ENCODE results near the gene ADGRD1.

ADGRD1 gene

DNA sequence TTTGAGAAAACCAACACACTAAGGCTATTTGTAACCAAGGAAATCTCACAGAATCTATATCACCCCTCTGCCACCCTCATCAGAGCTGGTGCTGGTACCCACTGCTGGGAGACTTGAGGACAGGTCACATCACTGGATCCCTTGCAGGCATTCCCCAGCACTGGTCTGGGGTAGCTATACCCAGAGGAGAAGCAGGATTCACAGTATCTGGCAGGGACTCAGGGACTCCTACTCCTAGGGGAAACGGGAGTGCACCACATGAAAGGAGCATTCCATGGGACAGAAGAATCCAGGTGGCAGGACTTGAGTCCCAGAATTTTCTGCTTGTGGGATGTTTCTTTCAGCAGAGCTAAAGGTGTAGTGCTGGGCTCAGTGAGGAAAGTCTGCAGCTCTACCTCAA is 223.2 kb downstream of the ADGRD1 start:
- no peak for DNase-seq

DNA sequence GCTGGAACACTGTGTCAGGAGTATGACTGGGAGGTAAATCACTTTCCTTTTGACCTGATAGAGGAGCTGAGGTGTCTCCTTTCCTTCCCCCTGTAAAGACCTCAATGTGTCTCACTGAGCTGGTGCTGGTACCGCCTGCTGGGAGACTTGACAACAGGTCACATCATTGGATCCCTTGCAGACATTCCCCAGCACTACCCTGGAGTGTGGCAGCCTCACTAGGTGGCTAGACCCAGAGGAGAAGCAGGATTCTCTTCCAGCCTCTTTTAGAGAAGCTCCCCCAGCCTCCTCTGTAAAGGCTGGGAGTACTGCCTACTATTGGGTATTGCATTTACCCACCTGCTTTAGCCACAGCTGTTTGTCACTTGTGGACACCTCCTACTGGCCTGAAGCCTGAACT is 223.9 kb downstream of the ADGRD1 start:
- no peak for DNase-seq

DNA sequence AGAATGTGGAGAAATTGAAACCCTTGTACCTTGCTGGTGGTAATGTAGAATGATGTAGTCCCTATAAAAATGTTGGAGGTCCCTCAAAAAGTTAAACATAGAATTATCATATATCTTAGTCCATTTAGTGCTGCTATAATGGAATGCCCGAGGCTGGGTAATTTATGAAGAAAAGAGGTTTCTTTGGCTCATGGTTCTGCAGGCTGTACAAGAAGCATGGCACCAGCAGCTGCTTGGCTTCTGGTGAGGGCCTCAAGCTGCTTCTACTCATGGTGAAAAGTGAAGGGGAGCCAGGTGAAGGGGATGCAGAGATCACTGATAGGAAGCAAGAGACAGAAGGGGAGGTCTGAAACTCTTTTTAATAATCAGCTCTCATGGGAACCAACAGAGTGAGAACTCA is 233.9 kb downstream of the ADGRD1 start:
- no peak for DNase-seq

DNA sequence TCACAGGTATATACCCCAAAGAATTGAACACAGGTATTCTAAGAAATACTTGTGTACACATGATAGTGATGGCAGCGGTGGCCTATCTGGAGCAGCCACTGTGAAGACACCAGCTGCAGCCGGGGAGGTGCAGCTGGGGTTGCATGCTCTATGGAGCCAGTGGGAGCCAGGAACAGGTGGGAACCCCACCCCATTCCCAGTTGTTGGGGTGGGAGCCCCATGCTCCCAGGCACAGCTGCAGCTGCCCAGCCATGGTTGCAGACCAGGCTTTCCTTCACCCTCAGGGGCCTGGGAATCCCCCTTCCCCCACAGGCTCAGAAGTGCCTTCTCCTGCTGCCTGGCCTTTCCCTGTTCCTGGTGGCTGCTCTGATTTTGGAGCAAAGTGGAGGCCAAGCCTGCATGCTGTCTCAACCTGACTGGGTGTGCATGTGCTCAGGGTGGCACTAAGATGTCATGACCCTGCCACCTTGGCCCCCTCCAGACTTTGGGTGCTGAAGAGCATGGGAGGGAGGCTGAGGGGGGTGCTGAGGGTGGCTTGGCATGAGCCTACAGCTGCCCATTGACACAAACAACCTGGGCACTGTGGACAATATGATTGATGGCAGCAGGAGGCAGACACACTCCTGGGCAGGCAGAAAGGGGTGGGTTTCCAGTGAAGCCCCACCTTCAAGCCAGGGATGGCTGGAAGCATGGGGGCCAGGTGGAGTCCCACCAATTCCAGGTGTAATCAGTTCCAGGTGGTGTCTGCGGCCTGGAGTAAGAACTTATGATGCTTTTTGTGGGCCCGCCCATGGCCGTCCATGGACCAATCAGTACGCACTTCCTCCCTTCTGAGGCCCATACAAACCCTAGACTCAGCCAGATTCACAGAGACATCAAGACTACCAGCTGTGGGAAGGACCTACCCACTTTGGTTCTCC is 234.7 kb downstream of the ADGRD1 start:
- no peak for DNase-seq

DNA sequence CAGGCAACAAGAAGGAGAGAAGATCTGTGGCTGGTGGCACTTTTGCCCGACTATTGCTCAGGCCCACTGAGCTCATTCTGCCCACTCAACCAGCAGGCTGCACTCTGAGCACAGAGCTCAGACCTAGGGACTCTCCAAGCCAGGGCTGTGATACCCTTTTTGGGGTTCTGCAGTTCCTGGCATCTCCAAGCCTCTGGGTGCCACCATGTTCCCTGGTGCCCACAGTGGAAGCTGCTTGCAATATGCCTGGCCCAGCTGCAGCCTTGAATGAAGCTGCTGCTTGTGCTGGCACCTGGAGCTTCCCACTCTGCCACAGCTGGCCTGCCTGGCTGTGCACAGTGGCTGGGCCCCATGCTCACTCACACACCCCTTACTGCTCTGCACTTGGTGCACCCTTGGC is 236.1 kb downstream of the ADGRD1 start:
- DNase-seq = no peak

DNA sequence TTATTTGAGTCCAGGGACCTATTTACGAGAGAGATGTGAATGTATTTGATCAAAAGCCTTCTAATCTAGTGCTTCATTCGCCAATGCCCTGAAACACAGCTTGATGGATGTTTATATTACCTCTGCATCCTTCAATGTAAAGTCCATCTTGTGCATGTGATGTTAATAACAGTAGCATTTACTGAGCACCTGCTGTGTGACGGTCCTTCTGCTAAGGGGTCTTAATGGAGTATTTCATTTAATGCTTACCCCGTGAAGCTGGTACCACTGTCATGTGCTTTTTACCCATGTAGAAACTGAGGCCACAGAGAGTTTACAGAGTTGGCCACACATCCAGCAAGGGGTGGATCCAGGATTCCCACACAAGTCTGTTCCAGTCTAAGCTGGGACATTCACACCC is 237.3 kb downstream of the ADGRD1 start:
- DNase-seq = no peak
